BJ (cell line): ENCODE results near the gene GNB5. TPM values are rescaled to one million over a fixed set of nuclear protein-coding genes. Genes with fewer than 3 reads are reported as not detected.

Experiments
- CTCF ChIA-PET: fragments of 350-600 bp; formaldehyde crosslinking; extraction: SDS; loops from one replicate; lab custom pipeline; 2021; ENCODE audit warnings: antibody characterized with exemption, inconsistent platforms; lab: Yijun Ruan, JAX
- POLR2A ChIA-PET: fragments of 300-600 bp; sonication (Branson Sonifier 250); formaldehyde crosslinking; extraction: SDS; loops from one replicate; lab custom pipeline; 2021; ENCODE audit warnings: antibody characterized with exemption; lab: Charles Lee
- DNase-seq: peaks from one replicate; pipeline ENCODE4 v3.0.0-alpha.2; 2011; ENCODE audit warnings: low read depth
- H3K27me3 ChIP-seq: 2 replicates; pipeline ENCODE4 v1.6.0; 2011; ENCODE audit warnings: low read length; ENCODE audit not compliant: control insufficient read depth, insufficient read depth
- H3K36me3 ChIP-seq: 2 replicates; pipeline ENCODE4 v1.5.1; 2011; ENCODE audit warnings: low read length; ENCODE audit not compliant: control insufficient read depth, insufficient read depth
- H3K4me3 ChIP-seq: 2 replicates; pipeline ENCODE4 v1.5.1; 2011; ENCODE audit warnings: low read depth, mild to moderate bottlenecking, control low read depth, low read length
- CTCF ChIP-seq: IDR thresholded peaks from 2 replicates; pipeline ENCODE4 v1.5.1; 2011; ENCODE audit warnings: low read depth, mild to moderate bottlenecking, control low read depth, inconsistent platforms, low read length, moderate library complexity; ENCODE audit not compliant: insufficient read depth
- polyA plus RNA-seq: library from polyadenylated mRNA; depleted of rRNA; stranded (reverse); fragments of >200 nt; gene quantifications from 2 replicates; pipeline ENCODE4 v1.2.3, GENCODE V29; 2011

GNB5 gene
- polyA plus RNA-seq, 1 experiment = 63.0 TPM

GRCh38 chr15:52200831-52201365 lies 9.7 kb upstream of the GNB5 start:
- Histone ChIP-seq H3K4me3 (no peak overlapping the region), H3K36me3 (no peaks in the 10 kb centered on the region), H3K27me3 (peaks cover 2% of the 10 kb centered on the region; the same call in 1 of the 2 replicates)
- TF ChIP-seq CTCF = no peak
- ChIA-PET CTCF (interaction anchor here (0.6 to 1.3 kb wide), 4 partner anchors 18 to 495 kb away, joined by 3 to 5 read pairs (median 3); no protein-coding TSS in a partner anchor), POLR2A (interaction anchor here (0.6 kb wide), 1 partner anchor 371 kb away, joined by 3 read pairs; no protein-coding TSS in a partner anchor)
- DNase-seq = no peak

GRCh38 chr15:52199271-52199670 lies 8.1 kb upstream of the GNB5 start:
- ChIA-PET CTCF (interaction anchor here (0.9 to 1.8 kb wide), 5 partner anchors 10 to 28 kb away, joined by 3 to 13 read pairs (median 5); no protein-coding TSS in a partner anchor), POLR2A (no interaction called here)
- no peak overlapping the region for H3K4me3 ChIP-seq
- H3K36me3 ChIP-seq = no peaks in the 10 kb centered on the region
- no peak for TF ChIP-seq CTCF
- DNase-seq = no peak
- peaks cover 2% of the 10 kb centered on the region; the same call in 1 of the 2 replicates for H3K27me3 ChIP-seq

GRCh38 chr15:52196891-52197290 lies 5.7 kb upstream of the GNB5 start:
- ChIA-PET POLR2A (no interaction called here), CTCF (interaction anchor here (1.0 to 1.7 kb wide), 2 partner anchors 12 kb away, joined by 5 to 8 read pairs; no protein-coding TSS in a partner anchor)
- no peak for DNase-seq
- H3K36me3 ChIP-seq = no peaks in the 10 kb centered on the region
- H3K4me3 ChIP-seq = no peak overlapping the region
- H3K27me3 ChIP-seq = peaks cover 2% of the 10 kb centered on the region; the same call in 1 of the 2 replicates
- no peak for TF ChIP-seq CTCF

GRCh38 chr15:52193791-52194190 lies 2.6 kb upstream of the GNB5 start:
- CTCF ChIA-PET = interaction anchor here (0.7 to 2.7 kb wide), 8 partner anchors 10 to 343 kb away, joined by 3 to 20 read pairs (median 4); no protein-coding TSS in a partner anchor
- TF ChIP-seq CTCF = no peak
- DNase-seq = no peak
- Histone ChIP-seq H3K36me3 (no peaks in the 10 kb centered on the region), H3K4me3 (no peak overlapping the region), H3K27me3 (peaks cover 2% of the 10 kb centered on the region; the same call in 1 of the 2 replicates)
- POLR2A ChIA-PET = no interaction called here

- POLR2A ChIA-PET = no interaction called here
- Histone ChIP-seq H3K27me3 (peaks cover 2% of the 10 kb centered on the region; the same call in 1 of the 2 replicates), H3K36me3 (no peaks in the 10 kb centered on the region), H3K4me3 (no peak overlapping the region)
- DNase-seq = no peak
- CTCF ChIA-PET = interaction anchor here (0.7 to 2.7 kb wide), 7 partner anchors 10 to 344 kb away, joined by 3 to 20 read pairs (median 4); no protein-coding TSS in a partner anchor
- TF ChIP-seq CTCF = no peak
Measured at GRCh38 chr15:52193321-52193720, 2.1 kb upstream of the GNB5 start.
